HT-29 (cell line): Measurements from ENCODE around the gene CTTNBP2NL. TPM values are rescaled to one million over a fixed set of nuclear protein-coding genes. Genes with fewer than 3 reads are reported as not detected.

Source experiments
- DNase-seq: peaks from one replicate; pipeline ENCODE4 v3.0.0-alpha.2; 2015; ENCODE audit warnings: low spot score
- total RNA-seq: library from RNA; depleted of rRNA; stranded (reverse); fragments of >200 nt; shearing (Covaris generic); gene quantifications from 2 replicates; pipeline ENCODE4 v1.2.3, GENCODE V29; 2014; rRNA removed

The CTTNBP2NL gene, protein sequence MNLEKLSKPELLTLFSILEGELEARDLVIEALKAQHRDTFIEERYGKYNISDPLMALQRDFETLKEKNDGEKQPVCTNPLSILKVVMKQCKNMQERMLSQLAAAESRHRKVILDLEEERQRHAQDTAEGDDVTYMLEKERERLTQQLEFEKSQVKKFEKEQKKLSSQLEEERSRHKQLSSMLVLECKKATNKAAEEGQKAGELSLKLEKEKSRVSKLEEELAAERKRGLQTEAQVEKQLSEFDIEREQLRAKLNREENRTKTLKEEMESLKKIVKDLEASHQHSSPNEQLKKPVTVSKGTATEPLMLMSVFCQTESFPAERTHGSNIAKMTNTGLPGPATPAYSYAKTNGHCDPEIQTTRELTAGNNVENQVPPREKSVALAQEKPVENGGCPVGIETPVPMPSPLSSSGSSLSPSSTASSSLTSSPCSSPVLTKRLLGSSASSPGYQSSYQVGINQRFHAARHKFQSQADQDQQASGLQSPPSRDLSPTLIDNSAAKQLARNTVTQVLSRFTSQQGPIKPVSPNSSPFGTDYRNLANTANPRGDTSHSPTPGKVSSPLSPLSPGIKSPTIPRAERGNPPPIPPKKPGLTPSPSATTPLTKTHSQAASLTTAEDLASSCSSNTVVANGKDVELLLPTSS
- total RNA-seq = 4.9 and 5.2 TPM in 2 replicates

DNA sequence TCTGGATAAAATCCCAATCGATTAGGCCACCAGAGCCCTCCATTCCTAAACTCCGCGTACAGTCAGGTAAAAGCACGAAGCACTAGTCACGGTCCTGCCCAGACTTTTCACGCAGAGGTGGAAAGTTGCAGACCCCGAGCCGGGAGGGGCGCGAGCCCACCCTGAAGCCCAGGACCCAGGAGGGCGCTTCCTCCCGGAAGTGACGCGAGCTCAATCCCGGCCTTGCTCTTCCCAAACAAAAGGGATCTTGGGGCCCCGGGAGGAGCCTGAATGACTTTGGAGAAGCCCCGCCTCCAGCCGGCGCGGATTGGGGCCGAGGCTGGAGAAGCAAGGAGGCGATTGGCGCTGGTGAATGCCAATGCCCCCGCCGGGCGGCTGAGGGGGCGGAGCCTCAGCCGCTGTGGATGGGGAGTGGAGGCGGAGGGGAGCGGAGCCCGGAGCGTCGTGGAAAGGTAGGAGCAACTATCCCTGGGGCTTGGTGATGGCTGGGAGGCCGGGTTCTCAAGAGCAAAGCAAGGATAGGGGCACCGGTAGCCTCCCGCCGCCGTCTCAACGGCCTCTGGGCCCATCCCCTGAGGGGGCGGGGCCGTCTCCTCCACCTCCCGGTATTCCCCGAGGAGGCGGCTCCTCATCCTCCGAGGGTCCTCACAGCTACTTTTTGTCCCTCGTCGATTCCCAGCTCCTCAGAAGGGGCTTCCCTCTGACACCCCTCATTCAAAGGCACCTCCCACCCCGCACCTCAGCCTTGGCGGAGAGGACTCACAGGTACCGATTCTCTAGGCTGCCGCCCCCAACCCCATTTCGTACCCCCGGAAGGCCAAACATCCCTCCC is at the start of gene CTTNBP2NL:
CTTNBP2NL (plus strand) TSS at position 394 of the 832 bp plus-strand sequence. CDS start 19,952 bp downstream, outside the sequence.
- peak; percentile 97 for DNase-seq

GRCh38 chr1:112346801-112347350 is 49.1 kb upstream of the CTTNBP2NL start:
- DNase-seq = no peak

DNA sequence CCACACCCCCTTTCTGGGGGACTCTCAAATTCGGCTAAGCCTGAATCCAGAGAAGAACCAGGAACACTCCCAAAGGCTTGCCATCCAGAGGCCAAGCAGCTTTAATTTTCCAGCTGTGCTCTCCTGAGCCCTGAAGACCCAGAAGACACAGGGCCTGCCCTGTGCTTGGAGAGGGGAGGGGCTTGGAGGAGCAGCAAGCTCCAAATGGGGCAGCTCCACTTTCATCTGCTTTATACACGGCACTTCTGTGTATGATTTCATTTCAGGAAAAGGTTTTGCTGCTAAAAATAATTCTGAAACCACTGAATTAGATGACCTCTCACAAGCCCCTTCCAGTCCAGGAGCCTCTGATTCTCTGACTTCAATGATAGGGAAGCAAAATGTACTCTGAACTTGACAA is 39.2 kb upstream of the CTTNBP2NL start:
- DNase-seq = no peak

- no peak for DNase-seq
These were observed 38.5 kb upstream of the CTTNBP2NL start for GRCh38 chr1:112357467-112357866.

- DNase-seq = no peak
These were observed 37.8 kb upstream of the CTTNBP2NL start for GRCh38 chr1:112358061-112358770.

DNA sequence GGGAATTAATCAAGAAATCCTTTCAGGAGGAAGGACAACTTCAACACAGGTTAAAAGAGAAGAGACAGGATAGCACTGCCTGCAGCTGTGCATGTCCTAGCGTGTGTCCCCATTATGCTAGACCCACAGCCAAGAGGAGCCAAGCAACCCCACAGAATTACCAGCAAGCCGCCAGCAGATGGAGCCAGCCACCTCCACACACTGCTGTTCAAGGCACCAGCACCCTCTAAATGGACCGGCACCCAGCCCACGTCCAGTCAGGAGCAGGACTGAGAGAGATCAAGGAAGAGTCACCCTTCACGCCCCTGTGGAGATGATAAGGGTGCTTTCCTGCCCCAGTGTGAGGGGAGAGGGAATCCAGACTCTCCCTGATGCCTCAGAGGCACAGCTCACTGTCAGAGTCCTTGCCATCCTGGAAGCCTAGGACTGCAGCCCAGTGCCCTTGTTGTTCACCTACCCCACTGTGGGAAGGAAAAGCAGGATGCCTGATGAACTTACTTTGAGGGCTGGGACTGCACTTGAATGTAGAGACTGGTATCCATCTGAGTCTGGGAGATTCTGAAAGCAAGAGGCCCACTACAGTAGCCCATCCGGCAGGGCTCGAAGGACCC is 37.1 kb upstream of the CTTNBP2NL start:
- DNase-seq = peak; percentile 66

- DNase-seq = no peak
These were observed 35.9 kb upstream of the CTTNBP2NL start for GRCh38 chr1:112359961-112360767.

DNA sequence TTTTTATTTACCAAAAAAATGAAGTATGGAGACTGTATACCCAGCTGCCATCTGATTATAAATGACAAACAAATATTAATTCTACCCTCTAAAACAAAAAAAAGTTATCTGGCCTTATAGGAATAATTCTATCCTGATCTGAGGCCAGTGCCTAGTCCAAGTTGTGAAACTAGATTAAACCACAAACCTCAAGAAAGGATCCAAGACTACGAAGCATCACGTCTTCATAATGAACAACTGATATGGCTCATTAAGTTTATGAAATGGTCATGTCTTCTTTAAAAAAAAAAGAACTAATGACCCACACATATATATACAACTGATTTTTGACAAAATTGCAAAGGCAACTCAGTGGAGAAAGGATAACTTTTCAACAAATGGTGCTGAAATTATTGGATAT is 32.4 kb upstream of the CTTNBP2NL start:
- no peak for DNase-seq

DNA sequence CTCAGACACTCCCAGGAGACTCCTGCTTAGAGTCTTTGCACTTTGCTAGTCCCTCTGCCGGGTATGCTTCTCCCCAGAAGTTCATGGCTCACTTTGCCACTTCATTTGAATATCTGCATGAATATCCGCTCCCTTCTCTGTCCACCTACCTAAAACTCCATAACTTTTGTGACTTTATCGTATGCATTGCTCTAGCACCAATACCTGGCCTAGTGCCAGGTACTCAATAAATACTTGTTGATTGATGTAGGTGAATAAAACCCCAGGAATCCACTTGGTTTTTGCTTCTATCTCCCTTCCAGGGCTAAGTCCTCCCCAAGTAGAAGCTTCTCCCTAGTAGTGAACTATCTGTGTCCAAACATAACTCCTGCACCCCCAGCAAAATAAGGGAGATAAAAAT is 27.8 kb upstream of the CTTNBP2NL start:
- DNase-seq = no peak

- peak; percentile 94 for DNase-seq
These were observed 26.4 kb upstream of the CTTNBP2NL start for GRCh38 chr1:112369392-112370285.

- no peak for DNase-seq
These were observed 25.0 kb upstream of the CTTNBP2NL start for GRCh38 chr1:112370996-112371395.

DNA sequence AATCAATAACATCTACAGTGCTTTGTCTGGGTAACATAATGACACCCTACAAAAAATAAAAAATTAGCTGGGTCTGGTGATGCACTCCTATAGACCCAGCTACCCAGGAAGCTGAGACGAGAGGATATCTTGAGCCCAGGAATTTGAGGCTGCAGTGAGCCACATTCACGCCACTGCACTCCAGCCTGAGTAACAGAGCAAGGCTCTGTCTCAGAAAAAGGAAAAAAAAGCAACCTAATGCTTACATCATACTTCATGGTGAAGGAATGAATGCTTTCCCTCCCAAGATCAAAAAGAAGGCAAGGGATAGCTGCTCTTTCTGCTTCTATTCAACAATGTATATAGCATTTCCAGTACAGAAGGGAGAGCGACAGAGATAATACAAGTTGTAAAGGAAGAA is 24.2 kb upstream of the CTTNBP2NL start:
- DNase-seq = no peak

DNA sequence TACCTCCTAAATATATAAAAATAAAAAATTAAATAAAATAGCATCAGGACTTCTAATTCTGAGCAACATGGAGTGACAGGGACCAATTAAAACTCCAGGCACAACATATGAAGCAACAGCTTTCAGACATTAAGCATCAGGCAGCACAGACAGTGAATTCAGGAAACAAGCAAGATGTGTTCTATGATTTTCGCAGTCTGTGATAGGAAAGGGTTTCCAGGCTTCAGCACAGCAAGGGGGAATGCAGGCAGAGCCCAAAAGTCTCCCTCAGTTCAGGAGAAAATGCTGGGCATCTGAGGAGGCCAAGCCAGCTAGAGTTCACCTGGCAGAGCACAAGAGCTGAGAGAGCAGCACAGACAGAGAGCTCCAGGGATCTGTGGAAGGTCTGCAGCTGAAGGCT is 22.2 kb upstream of the CTTNBP2NL start:
- no peak for DNase-seq

DNA sequence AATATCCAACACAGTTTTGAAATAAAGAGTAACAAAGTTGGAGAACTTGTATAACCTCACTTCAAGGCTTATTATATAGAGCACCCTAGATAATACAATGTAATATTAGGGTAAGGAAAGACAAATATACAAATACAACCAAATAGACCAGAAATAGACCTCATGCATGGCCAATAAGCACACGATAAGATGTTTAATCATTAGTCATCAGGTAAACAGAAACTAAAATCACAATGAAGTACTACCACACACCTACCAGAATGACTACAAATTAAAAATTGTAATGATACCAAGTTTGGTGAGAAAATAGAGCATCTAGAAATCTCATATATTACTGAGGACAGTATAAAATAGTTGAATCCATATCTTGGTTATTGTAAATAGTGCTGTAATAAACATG is 20.3 kb upstream of the CTTNBP2NL start:
- no peak for DNase-seq

DNA sequence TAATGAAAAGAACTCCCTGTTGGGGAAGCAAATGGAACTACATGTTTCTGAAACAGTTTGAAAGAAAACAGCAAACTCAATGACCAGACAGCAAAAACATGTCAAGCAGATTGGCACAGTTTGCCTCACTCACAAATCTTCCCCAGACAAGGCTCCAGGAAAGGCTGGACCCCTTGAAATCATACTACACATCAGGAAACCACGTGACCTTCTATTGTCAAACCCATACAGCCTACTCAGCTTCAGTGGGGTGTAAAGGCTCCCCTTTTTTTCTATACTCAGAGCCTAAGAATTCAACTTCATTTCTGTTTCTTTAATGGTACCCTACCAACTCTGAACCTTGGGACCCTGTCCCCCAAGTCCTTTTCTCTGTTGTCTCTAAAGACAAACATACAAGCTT is 15.7 kb upstream of the CTTNBP2NL start:
- no peak for DNase-seq

- DNase-seq = no peak
These were observed 14.5 kb upstream of the CTTNBP2NL start for GRCh38 chr1:112381324-112382076.

DNA sequence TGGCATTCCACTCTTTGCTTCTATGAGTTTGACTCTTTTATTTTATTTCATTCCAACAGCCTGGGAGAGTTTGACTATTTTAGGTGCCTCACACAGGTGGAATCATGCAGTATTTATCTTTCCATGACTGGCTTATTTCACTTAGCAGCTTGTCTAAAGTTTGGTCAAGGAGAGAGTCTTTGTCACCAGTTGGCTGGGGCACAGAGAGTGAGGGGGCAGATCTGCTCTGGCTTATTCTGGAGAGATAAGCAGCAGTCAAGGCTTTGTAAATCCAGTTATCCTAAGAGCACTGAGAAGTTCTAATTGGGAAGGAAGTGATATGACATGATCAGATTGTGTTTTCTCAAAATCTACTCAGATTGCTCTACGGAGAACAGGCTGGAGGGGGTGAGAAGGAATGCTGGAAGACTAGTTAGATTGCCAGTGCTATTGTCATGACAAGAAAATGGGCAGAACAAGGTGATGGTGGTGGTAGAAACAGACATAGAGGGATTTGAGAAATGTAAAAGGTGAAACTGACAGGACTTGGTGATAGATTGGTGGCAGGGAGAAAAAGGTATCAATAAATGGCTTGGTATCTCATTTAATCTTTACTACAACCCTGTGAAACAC is 12.1 kb upstream of the CTTNBP2NL start:
- no peak for DNase-seq
